Measurements from ENCODE around the gene ATAD3B. TPM values are rescaled to one million over a fixed set of nuclear protein-coding genes. Genes with fewer than 3 reads are reported as not detected.
"Not testable (repeated sequence)": the region's sequence is repeated elsewhere in the genome, so short reads cannot be mapped to it uniquely, and the experiment has no call there.

ATAD3B gene
- total RNA-seq, 1 donor from 2014 or later = 8.3 TPM

DNA sequence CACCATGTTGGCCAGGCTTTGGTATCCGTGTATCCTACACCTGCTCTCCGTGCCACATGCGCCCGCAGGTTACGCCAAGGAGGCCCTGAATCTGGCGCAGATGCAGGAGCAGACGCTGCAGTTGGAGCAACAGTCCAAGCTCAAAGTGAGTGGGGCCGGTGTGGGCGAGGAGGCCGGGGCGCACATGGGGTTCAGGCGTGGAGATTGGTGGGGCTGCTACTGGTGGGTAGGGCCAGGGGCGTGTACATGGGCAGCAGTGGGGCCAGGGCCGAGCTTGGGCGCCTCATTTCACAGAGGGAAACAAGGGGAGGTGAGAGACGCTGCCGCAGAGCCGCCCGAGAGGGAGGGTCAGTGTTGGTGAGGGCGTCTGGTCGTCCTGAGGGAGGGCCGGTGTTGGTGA is 5.6 kb downstream of the ATAD3B start:
- Histone ChIP-seq H3K4me3 (no peak overlapping the region), H3K27ac (replicated peaks) (no peak overlapping the region), H3K4me1 (peaks cover 20% of the 10 kb centered on the region), H3K9me3 (replicated peaks) (no peaks in the 10 kb centered on the region), H3K36me3 (peaks cover 42% of the 10 kb centered on the region), H3K27me3 (ENCODE audit: low read depth) (no peaks in the 10 kb centered on the region)
- intact Hi-C loops (cut with micrococcal nuclease) = no loop called here
- no peak for DNase-seq
- TF ChIP-seq, protein P1, sequence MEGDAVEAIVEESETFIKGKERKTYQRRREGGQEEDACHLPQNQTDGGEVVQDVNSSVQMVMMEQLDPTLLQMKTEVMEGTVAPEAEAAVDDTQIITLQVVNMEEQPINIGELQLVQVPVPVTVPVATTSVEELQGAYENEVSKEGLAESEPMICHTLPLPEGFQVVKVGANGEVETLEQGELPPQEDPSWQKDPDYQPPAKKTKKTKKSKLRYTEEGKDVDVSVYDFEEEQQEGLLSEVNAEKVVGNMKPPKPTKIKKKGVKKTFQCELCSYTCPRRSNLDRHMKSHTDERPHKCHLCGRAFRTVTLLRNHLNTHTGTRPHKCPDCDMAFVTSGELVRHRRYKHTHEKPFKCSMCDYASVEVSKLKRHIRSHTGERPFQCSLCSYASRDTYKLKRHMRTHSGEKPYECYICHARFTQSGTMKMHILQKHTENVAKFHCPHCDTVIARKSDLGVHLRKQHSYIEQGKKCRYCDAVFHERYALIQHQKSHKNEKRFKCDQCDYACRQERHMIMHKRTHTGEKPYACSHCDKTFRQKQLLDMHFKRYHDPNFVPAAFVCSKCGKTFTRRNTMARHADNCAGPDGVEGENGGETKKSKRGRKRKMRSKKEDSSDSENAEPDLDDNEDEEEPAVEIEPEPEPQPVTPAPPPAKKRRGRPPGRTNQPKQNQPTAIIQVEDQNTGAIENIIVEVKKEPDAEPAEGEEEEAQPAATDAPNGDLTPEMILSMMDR (IDR thresholded peaks at IDR 0.05; ENCODE audit: borderline replicate concordance) = no peak

DNA sequence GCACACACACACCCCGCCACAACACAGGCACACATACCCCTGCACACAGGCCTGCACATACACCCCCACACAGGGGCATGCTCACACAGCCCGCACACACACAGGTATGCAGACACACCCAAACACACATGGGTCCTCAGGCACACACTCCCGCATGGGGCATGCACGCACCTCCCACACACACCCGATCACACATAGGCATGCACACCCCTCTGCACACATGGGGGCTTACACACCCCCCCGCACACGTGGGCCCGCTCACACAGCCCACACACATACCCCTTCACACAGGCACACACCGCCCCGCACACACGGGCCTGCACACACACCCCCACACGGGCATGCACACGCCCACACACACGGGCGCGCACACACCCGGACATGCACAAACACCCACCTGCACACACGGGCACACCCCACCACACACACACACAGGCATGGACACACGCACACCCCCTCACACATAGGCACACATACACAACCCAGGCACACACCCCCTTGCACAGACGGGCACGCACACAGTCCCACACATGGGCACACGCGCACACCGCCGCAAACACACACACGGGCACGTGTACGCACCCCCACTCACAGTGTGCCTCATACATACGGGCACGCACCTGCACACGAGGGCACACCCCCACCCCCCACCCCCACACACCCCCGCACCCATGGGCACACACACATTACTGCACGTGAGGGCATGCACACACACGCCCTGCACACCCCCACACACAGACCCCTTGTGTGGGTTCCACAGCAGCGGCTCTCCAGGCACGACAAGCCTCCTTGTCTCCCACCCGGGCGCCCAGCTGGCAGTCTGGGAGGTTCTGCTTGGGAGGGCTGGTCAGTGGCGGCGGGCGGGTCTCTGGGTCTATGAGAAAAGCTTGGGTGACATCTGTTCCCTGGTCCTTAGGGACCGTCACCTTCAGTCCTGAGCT is 8.3 kb downstream of the ATAD3B start:
- intact Hi-C loops (cut with micrococcal nuclease) = no loop called here
- Histone ChIP-seq H3K9me3 (replicated peaks) (no peaks in the 10 kb centered on the region), H3K36me3 (peaks cover 66% of the 10 kb centered on the region), H3K27ac (replicated peaks) (no peak overlapping the region), H3K4me1 (no peaks in the 10 kb centered on the region), H3K27me3 (ENCODE audit: low read depth) (no peaks in the 10 kb centered on the region), H3K4me3 (no peak overlapping the region)
- TF ChIP-seq, protein P1 (IDR thresholded peaks at IDR 0.05; ENCODE audit: borderline replicate concordance) = no peak
- no peak for DNase-seq

DNA sequence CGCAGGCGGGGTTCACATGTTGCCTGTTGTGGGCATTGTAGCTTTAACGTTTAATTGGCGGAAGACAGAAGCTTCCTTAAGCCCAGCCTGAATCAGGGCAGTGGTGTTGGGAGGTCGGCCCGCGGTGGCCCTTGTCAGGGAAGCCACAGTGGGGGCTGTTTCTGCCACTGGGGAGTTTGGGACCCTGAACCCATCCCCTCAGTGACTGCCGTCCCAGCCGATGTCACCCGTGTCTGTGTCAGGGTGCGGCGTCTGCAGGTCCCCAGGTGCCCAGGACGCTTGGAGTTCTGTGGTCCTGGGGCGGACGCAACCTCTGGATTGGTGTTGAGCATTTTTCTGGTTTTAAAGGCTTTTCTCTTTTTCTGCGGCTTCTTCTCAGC is 8.9 kb downstream of the ATAD3B start:
- H3K4me1 ChIP-seq; intact Hi-C loops (cut with micrococcal nuclease); H3K27me3 ChIP-seq (ENCODE audit: low read depth); DNase-seq; H3K9me3 ChIP-seq (replicated peaks); H3K4me3 ChIP-seq; H3K27ac ChIP-seq (replicated peaks): not testable (repeated sequence)
- peaks cover 72% of the 10 kb centered on the region for H3K36me3 ChIP-seq

DNA sequence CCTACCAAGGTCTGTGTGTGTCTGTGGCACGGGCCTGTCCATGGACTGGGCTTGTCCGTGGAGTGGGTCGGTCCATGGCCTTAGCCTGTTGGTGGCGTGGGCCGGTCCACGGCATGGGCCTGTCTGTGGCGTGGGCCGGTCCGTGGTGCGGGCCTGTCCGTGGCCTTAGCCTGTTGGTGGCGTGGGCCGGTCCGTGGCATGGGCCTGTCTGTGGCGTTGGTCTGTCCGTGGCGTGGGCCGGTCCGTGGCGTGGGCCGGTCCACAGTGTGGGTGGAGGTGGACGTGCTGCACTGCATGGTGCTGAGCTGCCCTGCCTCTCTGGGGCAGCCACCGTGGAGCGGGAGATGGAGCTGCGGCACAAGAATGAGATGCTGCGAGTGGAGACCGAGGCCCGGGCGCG is 10.2 kb downstream of the ATAD3B start:
- H3K4me3 ChIP-seq; H3K4me1 ChIP-seq; H3K9me3 ChIP-seq (replicated peaks); H3K27me3 ChIP-seq (ENCODE audit: low read depth); H3K27ac ChIP-seq (replicated peaks); DNase-seq; intact Hi-C loops (cut with micrococcal nuclease): not testable (repeated sequence)
- peaks cover 77% of the 10 kb centered on the region for H3K36me3 ChIP-seq

DNA sequence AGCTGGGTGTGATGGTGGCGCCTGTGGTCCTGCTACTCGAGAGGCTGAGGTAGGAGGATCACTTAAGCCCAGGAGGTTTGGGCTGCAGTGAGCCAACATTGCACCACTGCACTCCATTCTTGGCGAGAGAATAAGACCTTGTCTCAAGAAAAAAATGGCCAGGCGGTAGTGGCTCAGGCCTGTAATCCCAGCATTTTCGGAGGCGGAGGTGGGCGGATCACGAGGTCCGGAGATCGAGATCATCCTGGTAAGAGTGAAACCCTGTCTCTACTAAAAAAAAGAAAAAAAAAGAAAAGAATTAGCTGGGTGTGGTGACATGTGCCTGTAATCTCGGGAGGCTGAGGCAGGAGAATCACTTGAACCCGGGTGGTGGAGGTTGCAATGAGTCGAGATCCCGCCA is 11.3 kb downstream of the ATAD3B start:
- H3K4me3 ChIP-seq = no peak overlapping the region
- no peak overlapping the region for H3K27ac ChIP-seq (replicated peaks)
- no peaks in the 10 kb centered on the region for H3K9me3 ChIP-seq (replicated peaks)
- TF ChIP-seq, protein P1 (IDR thresholded peaks at IDR 0.05; ENCODE audit: borderline replicate concordance) = no peak
- no peak for DNase-seq
- peaks cover 79% of the 10 kb centered on the region for H3K36me3 ChIP-seq
- H3K27me3 ChIP-seq (ENCODE audit: low read depth) = no peaks in the 10 kb centered on the region
- H3K4me1 ChIP-seq = no peaks in the 10 kb centered on the region
- intact Hi-C loops (cut with micrococcal nuclease) = no loop called here

DNA sequence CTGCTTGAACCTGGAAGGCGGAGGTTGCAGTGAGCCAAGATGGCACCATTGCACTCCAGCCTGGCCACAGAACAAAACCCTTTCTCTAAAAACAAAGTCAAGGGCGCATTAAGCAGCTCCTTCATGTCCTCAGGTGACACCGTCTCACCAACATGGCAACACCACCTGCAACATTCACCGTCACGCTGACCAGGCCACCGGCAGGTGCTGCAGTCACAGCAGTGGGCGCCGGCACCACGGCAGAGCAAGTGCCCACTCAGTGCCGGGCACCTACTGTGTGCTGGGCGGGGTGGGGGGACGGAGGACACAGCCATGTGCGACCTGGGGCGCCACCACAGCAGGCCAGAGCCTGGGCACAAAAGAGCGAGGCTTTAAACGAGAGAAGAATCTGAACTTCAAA is 12.1 kb downstream of the ATAD3B start:
- H3K27ac ChIP-seq (replicated peaks) = no peak overlapping the region
- TF ChIP-seq, protein P1 (IDR thresholded peaks at IDR 0.05; ENCODE audit: borderline replicate concordance) = no peak
- intact Hi-C loops (cut with micrococcal nuclease) = no loop called here
- no peak overlapping the region for H3K4me3 ChIP-seq
- no peaks in the 10 kb centered on the region for H3K9me3 ChIP-seq (replicated peaks)
- no peaks in the 10 kb centered on the region for H3K4me1 ChIP-seq
- peaks cover 81% of the 10 kb centered on the region for H3K36me3 ChIP-seq
- DNase-seq = no peak
- H3K27me3 ChIP-seq (ENCODE audit: low read depth) = no peaks in the 10 kb centered on the region

DNA sequence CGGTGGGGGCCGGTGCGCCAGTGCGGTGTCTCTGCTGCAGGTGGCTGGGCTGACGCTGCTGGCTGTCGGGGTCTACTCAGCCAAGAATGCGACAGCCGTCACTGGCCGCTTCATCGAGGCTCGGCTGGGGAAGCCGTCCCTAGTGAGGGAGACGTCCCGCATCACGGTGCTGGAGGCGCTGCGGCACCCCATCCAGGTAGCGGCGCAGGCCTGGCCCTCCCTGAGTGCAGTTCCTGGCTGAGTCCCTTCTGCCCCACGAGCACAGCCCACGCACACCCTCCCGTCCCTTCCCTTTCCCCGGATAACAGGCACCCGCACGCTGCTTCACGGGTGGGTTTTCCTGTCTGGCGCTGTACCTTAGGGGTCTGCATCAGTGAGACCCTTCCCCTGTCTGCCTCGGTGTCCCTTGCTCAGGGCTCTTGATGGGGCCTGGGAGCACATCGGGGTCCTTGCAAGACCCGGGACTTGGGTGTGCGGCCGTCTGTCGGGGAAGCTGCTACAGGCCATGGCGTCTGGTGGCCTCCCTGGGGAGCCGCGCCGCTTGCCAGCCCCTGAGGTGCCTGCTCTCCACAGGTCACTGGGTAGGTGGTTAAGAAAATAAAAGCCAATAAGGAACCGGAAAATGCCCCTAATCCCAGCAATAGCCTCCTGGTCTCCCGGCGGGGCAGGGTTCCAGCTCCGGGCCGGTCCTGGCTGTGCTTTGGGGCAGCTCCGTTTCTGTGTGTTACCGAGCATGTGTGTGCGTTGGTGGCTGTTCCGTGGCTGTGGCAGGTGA is 13.6 kb downstream of the ATAD3B start:
- intact Hi-C loops (cut with micrococcal nuclease) = not testable (repeated sequence)

DNA sequence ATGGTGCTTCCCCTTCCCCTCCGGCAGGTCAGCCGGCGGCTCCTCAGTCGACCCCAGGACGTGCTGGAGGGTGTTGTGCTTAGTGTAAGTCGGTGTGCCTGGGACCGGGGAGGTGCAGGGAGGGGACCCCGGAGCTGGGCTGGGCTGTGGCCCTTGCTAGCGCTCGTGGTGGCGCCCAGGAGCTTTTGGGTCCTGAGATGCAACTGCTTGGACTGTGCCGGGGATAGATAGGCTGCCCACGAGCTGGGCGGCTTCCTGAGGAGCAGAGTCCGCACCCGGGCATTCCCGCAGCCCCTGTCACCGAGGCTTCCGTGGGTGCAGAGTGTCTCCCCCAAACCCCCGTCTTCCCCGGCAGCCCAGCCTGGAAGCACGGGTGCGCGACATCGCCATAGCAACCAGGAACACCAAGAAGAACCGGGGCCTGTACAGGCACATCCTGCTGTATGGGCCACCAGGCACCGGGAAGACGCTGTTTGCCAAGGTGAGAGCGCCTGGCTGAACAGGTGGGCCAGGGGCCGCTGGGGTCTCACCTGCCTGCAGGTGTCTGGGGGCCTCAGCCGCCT is 14.3 kb downstream of the ATAD3B start:
- H3K4me1 ChIP-seq, DNase-seq: not testable (repeated sequence)
- H3K36me3 ChIP-seq = peaks cover 85% of the 10 kb centered on the region

More for the DNA sequence above, 13.6 kb downstream of the ATAD3B start:
- not testable (repeated sequence) for H3K4me1 ChIP-seq; H3K4me3 ChIP-seq; H3K9me3 ChIP-seq (replicated peaks); H3K27ac ChIP-seq (replicated peaks); DNase-seq; H3K27me3 ChIP-seq (ENCODE audit: low read depth)
- H3K36me3 ChIP-seq = peaks cover 83% of the 10 kb centered on the region

More for the DNA sequence above, 14.3 kb downstream of the ATAD3B start:
- intact Hi-C loops (cut with micrococcal nuclease); H3K27me3 ChIP-seq (ENCODE audit: low read depth); H3K9me3 ChIP-seq (replicated peaks); H3K27ac ChIP-seq (replicated peaks); H3K4me3 ChIP-seq: not testable (repeated sequence)
